HG02973 (cell line): ENCODE results near the gene KRTAP16-1.
"Not testable (repeated sequence)": the region's sequence is repeated elsewhere in the genome, so short reads cannot be mapped to it uniquely, and the experiment has no call there.

ENCODE experiments used
- ATAC-seq: cut with Tn5 transposase; IDR thresholded peaks from one replicate; pipeline ENCODE4 v1.9.1; 2021; ENCODE audit warnings: moderate library complexity; ENCODE audit not compliant: unreplicated experiment

Gene KRTAP16-1

GRCh38 chr17:41301916-41302901 is 6.9 kb downstream of the KRTAP16-1 start, which contains the start of gene KRTAP29-1:
Gene KRTAP29-1 (minus strand): TSS chr17:41302851. CDS start chr17:41302851, 0 bp downstream.
- no peak for ATAC-seq

GRCh38 chr17:41301204-41301790 is 7.8 kb downstream of the KRTAP16-1 start:
- no peak for ATAC-seq

GRCh38 chr17:41298458-41299135 is 10.5 kb downstream of the KRTAP16-1 start:
- no peak for ATAC-seq

- ATAC-seq = no peak
Observed at GRCh38 chr17:41296846-41297245, 12.3 kb downstream of the KRTAP16-1 start.

GRCh38 chr17:41294016-41294415 is 15.1 kb downstream of the KRTAP16-1 start:
- no peak for ATAC-seq

GRCh38 chr17:41287050-41287449 is 22.1 kb downstream of the KRTAP16-1 start:
- no peak for ATAC-seq

GRCh38 chr17:41284546-41284945 is 24.6 kb downstream of the KRTAP16-1 start:
- no peak for ATAC-seq

- ATAC-seq = no peak
Observed at GRCh38 chr17:41284043-41284442, 25.1 kb downstream of the KRTAP16-1 start.

GRCh38 chr17:41278176-41278955 is 30.7 kb downstream of the KRTAP16-1 start:
- no peak for ATAC-seq

GRCh38 chr17:41275648-41276190 is 33.4 kb downstream of the KRTAP16-1 start, which contains the start of gene KRTAP9-7:
Gene KRTAP9-7 (plus strand): TSS chr17:41275698. CDS start chr17:41275698, 0 bp downstream.
- ATAC-seq = not testable (repeated sequence)

- no peak for ATAC-seq
Observed at GRCh38 chr17:41271858-41272257, 37.3 kb downstream of the KRTAP16-1 start.

- not testable (repeated sequence) for ATAC-seq
Observed at GRCh38 chr17:41271323-41271722, 37.8 kb downstream of the KRTAP16-1 start.

- no peak for ATAC-seq
Observed at GRCh38 chr17:41267711-41268110, 41.4 kb downstream of the KRTAP16-1 start.

GRCh38 chr17:41265078-41265477 is 44.0 kb downstream of the KRTAP16-1 start, which contains the start of gene KRTAP9-6:
Gene KRTAP9-6 (plus strand): TSS chr17:41265378. CDS start chr17:41265378, 0 bp downstream.
- no peak for ATAC-seq

- ATAC-seq = no peak
Observed at GRCh38 chr17:41264599-41264998, 44.5 kb downstream of the KRTAP16-1 start.

- no peak for ATAC-seq
Observed at GRCh38 chr17:41263212-41263611, 45.9 kb downstream of the KRTAP16-1 start.

GRCh38 chr17:41258406-41258805 is 50.7 kb downstream of the KRTAP16-1 start:
- no peak for ATAC-seq
